Adrenal gland (tissue), 12 donors: ENCODE measurements around the gene SP6. TPM values are rescaled to one million over a fixed set of nuclear protein-coding genes. Genes with fewer than 3 reads are reported as not detected.

Experiments
- DNase-seq, 7 donors: peaks; one replicate each; pipeline ENCODE4 v3.0.0-alpha.2; 2019 to 2020
- H3K27ac ChIP-seq, 5 donors: fragments of 200-600 bp; sonication (generic) in 4 of 5; 1 replicate in 3 of 5; 2 replicates in 2 of 5; pipeline versions ENCODE4 v1.5.1 to v1.8.0; 2016 to 2020; ENCODE audit warnings: mild to moderate bottlenecking in 1 of 5
- H3K27me3 ChIP-seq: fragments of 200-600 bp; 2 replicates; pipeline ENCODE4 v1.8.0; 2021
- H3K36me3 ChIP-seq, 2 donors: fragments of 200-600 bp; replicated peaks in 1 of 2; 1 replicate in 1 of 2; 2 replicates in 1 of 2; pipeline versions ENCODE4 v1.5.1 to v1.8.0; 2018 to 2022
- H3K4me1 ChIP-seq, 2 donors: fragments of 200-600 bp; replicated peaks in 1 of 2; 1 replicate in 1 of 2; 2 replicates in 1 of 2; pipeline versions ENCODE4 v1.5.1 to v1.8.0; 2018 to 2021
- H3K4me3 ChIP-seq, 4 donors: fragments of 200-600 bp; sonication (generic) in 3 of 4; one replicate each; pipeline ENCODE4 v1.5.1; 2016 to 2018
- H3K9me3 ChIP-seq, 3 donors: fragments of 200-600 bp; sonication (generic) in 1 of 3; replicated peaks in 1 of 3; 1 replicate in 2 of 3; 2 replicates in 1 of 3; pipeline versions ENCODE4 v1.5.1 to v1.8.0; 2016 to 2021
- CTCF ChIP-seq, 6 experiments: fragments of 450-650 bp in 4 of 6; fragments of 200-600 bp in 2 of 6; sonication (generic) in 1 of 6; IDR thresholded peaks; 1 replicate in 5 of 6; 2 replicates in 1 of 6; pipeline versions ENCODE4 v1.5.1 to v1.8.0; 2016 to 2021; ENCODE audit warnings: antibody characterized with exemption in 6 of 6, mild to moderate bottlenecking in 2 of 6, moderate library complexity in 1 of 6
- POLR2A ChIP-seq, 2 donors: fragments of 450-650 bp; IDR thresholded peaks; one replicate each; pipeline ENCODE4 v1.6.1; 2017; ENCODE audit warnings: antibody characterized with exemption in 2 of 2, mild to moderate bottlenecking in 2 of 2, moderate library complexity in 1 of 2
- WGBS, 4 donors: extraction: QIAGEN DNeasy Blood & Tissue Kit in 2 of 4; methylation state at CpG; one replicate each; pipeline versions ENCODE4 v1.1.5 to v1.1.7; 2013 to 2017; 5-methylcytosine and 5-hydroxymethylcytosine counted together
- intact Hi-C, 2 donors: fragments of 100-400 bp; cut with DNase I; formaldehyde crosslinking; loops; one replicate each; pipeline versions ENCODE4 v1.14.1 to v1.15.0; 2022 to 2023
- polyA plus RNA-seq, 3 donors: library from polyadenylated mRNA; stranded (reverse); fragments of 200-250 nt in 2 of 3; fragments of 350-450 nt in 1 of 3; fragmentation: Illumina TruSeq in 1 of 3; extraction: RNeasy Lipid Tissue Mini Kit (QIAGEN cat#74804) in 1 of 3; gene quantifications; one replicate each; pipeline ENCODE4 v1.2.3, GENCODE V29; 2013 to 2014
- total RNA-seq, 9 donors: library from RNA; depleted of rRNA in 4 of 9; stranded (reverse); fragments of >200 nt in 4 of 9; fragments of 120-200 nt in 1 of 9; fragmentation: NEBNext Ultra II Directional in 1 of 9; extraction: Animal tissue kit (Norgen Biotek cat#: 25700) in 1 of 9; gene quantifications; one replicate each; pipeline versions ENCODE4 v1.1.0 to v1.2.4, GENCODE V29; 2013 to 2023
- donor health status: healthy with polysubstance abuse.
- donor health status: Bipolar disorder and iron deficiency.
- donor health status: DM: yes; HTN: yes; CAD: no.
- donor health status: DM: no; HTN: no; CAD: no.
- donor health status: DM: no; HTN: no; CAD: no.
- donor health status: DM: yes; HTN: yes; CAD: no.

The SP6 gene
- total and polyA plus RNA-seq, 12 donors: 0.06 to 3.5 (median 1.0) TPM

- no peaks in the 10 kb centered on the region for H3K36me3 ChIP-seq
- DNase-seq: no peak
- H3K27me3 ChIP-seq: peaks cover 8% of the 10 kb centered on the region
- H3K9me3 ChIP-seq: no peaks in the 10 kb centered on the region
- TF ChIP-seq POLR2A (IDR thresholded peaks at IDR 0.05): no peak
- no peak for TF ChIP-seq CTCF (IDR thresholded peaks at IDR 0.05)
- H3K27ac ChIP-seq: no peak overlapping the region
- no peak overlapping the region for H3K4me3 ChIP-seq
- peaks cover 9 to 10% of the 10 kb centered on the region in 2 donors for H3K4me1 ChIP-seq
- whole genome bisulfite sequencing, 4 donors: 48 to 68% (median 60%) methylated on average over 7 of the region's 7 CpGs
- intact Hi-C loops: no loop called here
Observed at GRCh38 chr17:47864791-47865216, 13.8 kb upstream of the SP6 start.

- Histone ChIP-seq H3K27ac (peak overlapping the region in 2 of 5 donors; percentile 9 to 39), H3K4me3 (no peak overlapping the region), H3K4me1 (peaks cover 9 to 10% of the 10 kb centered on the region in 2 donors), H3K9me3 (no peaks in the 10 kb centered on the region), H3K27me3 (peaks cover 3% of the 10 kb centered on the region), H3K36me3 (no peaks in the 10 kb centered on the region)
- intact Hi-C loops: no loop called here
- no peak for DNase-seq
- WGBS, 4 donors: 52 to 70% (median 57%) methylated on average over 7 of the region's 7 CpGs
- TF ChIP-seq CTCF (IDR thresholded peaks at IDR 0.05): no peak
- TF ChIP-seq POLR2A (IDR thresholded peaks at IDR 0.05): no peak
Observed at GRCh38 chr17:47862621-47863440, 11.9 kb upstream of the SP6 start.

- Histone ChIP-seq H3K36me3 (no peaks in the 10 kb centered on the region), H3K4me1 (peaks cover 9 to 10% of the 10 kb centered on the region in 2 donors), H3K4me3 (no peak overlapping the region), H3K27ac (no peak overlapping the region), H3K9me3 (no peaks in the 10 kb centered on the region), H3K27me3 (peaks cover 9% of the 10 kb centered on the region)
- intact Hi-C loops: no loop called here
- 79 to 91% (median 86%) methylated on average over 5 of the region's 5 CpGs for WGBS, 4 donors
- no peak for DNase-seq
- TF ChIP-seq CTCF (IDR thresholded peaks at IDR 0.05) (no peak), POLR2A (IDR thresholded peaks at IDR 0.05) (no peak)
Observed at GRCh38 chr17:47860386-47860785, 9.4 kb upstream of the SP6 start.

GRCh38 chr17:47857551-47858455 lies 6.8 kb upstream of the SP6 start:
- intact Hi-C loops: no loop called here
- no peak overlapping the region for H3K27ac ChIP-seq
- no peak overlapping the region for H3K4me3 ChIP-seq
- peaks cover 5 to 6% of the 10 kb centered on the region in 2 donors for H3K4me1 ChIP-seq
- peaks cover 35% of the 10 kb centered on the region for H3K27me3 ChIP-seq
- WGBS, 4 donors: 75 to 84% (median 77%) methylated on average over 16 of the region's 16 CpGs
- H3K36me3 ChIP-seq: no peaks in the 10 kb centered on the region
- H3K9me3 ChIP-seq: no peaks in the 10 kb centered on the region
- no peak for DNase-seq
- TF ChIP-seq CTCF (IDR thresholded peaks at IDR 0.05) (no peak), POLR2A (IDR thresholded peaks at IDR 0.05) (no peak)
